Duodenal mucosa (tissue), 2 donors: ENCODE data around the gene USP48.

Source experiments
- H3K27ac ChIP-seq: one replicate; pipeline ENCODE4 v1.7.0; 2013; ENCODE audit warnings: low read depth, low read length
- H3K27me3 ChIP-seq, 2 donors: one replicate each; pipeline ENCODE4 v1.7.0; 2013; ENCODE audit warnings: low read length in 2 of 2, control low read depth in 1 of 2; ENCODE audit not compliant: insufficient read depth in 2 of 2, control insufficient read depth in 1 of 2
- H3K36me3 ChIP-seq, 2 donors: one replicate each; pipeline ENCODE4 v1.7.0; 2013; ENCODE audit warnings: low read length in 2 of 2, control low read depth in 1 of 2; ENCODE audit not compliant: insufficient read depth in 2 of 2, control insufficient read depth in 1 of 2
- H3K4me1 ChIP-seq, 2 donors: one replicate each; pipeline ENCODE4 v1.7.0; 2013; ENCODE audit warnings: low read length in 2 of 2, control low read depth in 1 of 2; ENCODE audit not compliant: insufficient read depth in 2 of 2, control insufficient read depth in 1 of 2
- H3K4me3 ChIP-seq, 2 donors: one replicate each; pipeline ENCODE4 v1.7.0; 2013; ENCODE audit warnings: low read length in 2 of 2, low read depth in 1 of 2
- H3K9ac ChIP-seq, 2 donors: one replicate each; pipeline ENCODE4 v1.7.0; 2013; ENCODE audit warnings: low read length in 2 of 2, low read depth in 1 of 2
- H3K9me3 ChIP-seq, 2 donors: one replicate each; pipeline ENCODE4 v1.7.0; 2013; ENCODE audit warnings: low read length in 2 of 2, control low read depth in 1 of 2; ENCODE audit not compliant: control insufficient read depth in 1 of 2

USP48 gene

GRCh38 chr1:21752186-21752585, 30.8 kb downstream of the USP48 start:
- no peak overlapping the region for H3K27ac ChIP-seq
- H3K9me3 ChIP-seq: no peaks in the 10 kb centered on the region
- H3K9ac ChIP-seq: no peak overlapping the region
- peaks cover 33 to 71% of the 10 kb centered on the region in 2 donors for H3K36me3 ChIP-seq
- H3K4me1 ChIP-seq: no peaks in the 10 kb centered on the region
- no peak overlapping the region for H3K4me3 ChIP-seq
- no peaks in the 10 kb centered on the region for H3K27me3 ChIP-seq

GRCh38 chr1:21751281-21751680, 31.7 kb downstream of the USP48 start:
- Histone ChIP-seq H3K4me1 (no peaks in the 10 kb centered on the region), H3K27ac (no peak overlapping the region), H3K4me3 (no peak overlapping the region), H3K9me3 (no peaks in the 10 kb centered on the region), H3K9ac (no peak overlapping the region), H3K27me3 (no peaks in the 10 kb centered on the region), H3K36me3 (peaks cover 33 to 71% of the 10 kb centered on the region in 2 donors)

GRCh38 chr1:21750841-21751240, 32.1 kb downstream of the USP48 start:
- no peak overlapping the region for H3K4me3 ChIP-seq
- H3K27ac ChIP-seq: no peak overlapping the region
- no peaks in the 10 kb centered on the region for H3K9me3 ChIP-seq
- no peaks in the 10 kb centered on the region for H3K4me1 ChIP-seq
- H3K36me3 ChIP-seq: peaks cover 33 to 73% of the 10 kb centered on the region in 2 donors
- H3K9ac ChIP-seq: no peak overlapping the region
- no peaks in the 10 kb centered on the region for H3K27me3 ChIP-seq

GRCh38 chr1:21749859-21750468, 33.0 kb downstream of the USP48 start:
- H3K4me1 ChIP-seq: no peaks in the 10 kb centered on the region
- H3K27me3 ChIP-seq: no peaks in the 10 kb centered on the region
- no peak overlapping the region for H3K9ac ChIP-seq
- H3K36me3 ChIP-seq: peaks cover 33 to 68% of the 10 kb centered on the region in 2 donors
- no peak overlapping the region for H3K27ac ChIP-seq
- H3K9me3 ChIP-seq: no peaks in the 10 kb centered on the region
- no peak overlapping the region for H3K4me3 ChIP-seq

- peaks cover 24 to 60% of the 10 kb centered on the region in 2 donors for H3K36me3 ChIP-seq
- no peak overlapping the region for H3K4me3 ChIP-seq
- no peaks in the 10 kb centered on the region for H3K9me3 ChIP-seq
- H3K9ac ChIP-seq: no peak overlapping the region
- no peaks in the 10 kb centered on the region for H3K27me3 ChIP-seq
- H3K4me1 ChIP-seq: no peaks in the 10 kb centered on the region
- H3K27ac ChIP-seq: no peak overlapping the region
Observed at GRCh38 chr1:21749109-21749508, 33.8 kb downstream of the USP48 start.

GRCh38 chr1:21743476-21743875, 39.5 kb downstream of the USP48 start:
- Histone ChIP-seq H3K4me1 (no peaks in the 10 kb centered on the region), H3K9ac (no peak overlapping the region), H3K27me3 (no peaks in the 10 kb centered on the region), H3K36me3 (peaks cover 9 to 22% of the 10 kb centered on the region in 2 donors), H3K9me3 (no peaks in the 10 kb centered on the region), H3K27ac (no peak overlapping the region), H3K4me3 (no peak overlapping the region)

GRCh38 chr1:21742578-21742977, 40.4 kb downstream of the USP48 start:
- H3K4me1 ChIP-seq: no peaks in the 10 kb centered on the region
- H3K4me3 ChIP-seq: no peak overlapping the region
- no peaks in the 10 kb centered on the region for H3K27me3 ChIP-seq
- no peak overlapping the region for H3K27ac ChIP-seq
- H3K9me3 ChIP-seq: no peaks in the 10 kb centered on the region
- H3K9ac ChIP-seq: no peak overlapping the region
- peaks cover 9 to 17% of the 10 kb centered on the region in 2 donors for H3K36me3 ChIP-seq

- H3K36me3 ChIP-seq: peaks cover 20 to 22% of the 10 kb centered on the region in 2 donors
- H3K4me1 ChIP-seq: no peaks in the 10 kb centered on the region
- H3K27me3 ChIP-seq: no peaks in the 10 kb centered on the region
- H3K4me3 ChIP-seq: no peak overlapping the region
- no peak overlapping the region for H3K27ac ChIP-seq
- no peak overlapping the region for H3K9ac ChIP-seq
- H3K9me3 ChIP-seq: no peaks in the 10 kb centered on the region
Observed at GRCh38 chr1:21741206-21741605, 41.7 kb downstream of the USP48 start.

GRCh38 chr1:21736876-21737275, 46.1 kb downstream of the USP48 start:
- H3K36me3 ChIP-seq: peaks cover 30 to 50% of the 10 kb centered on the region in 2 donors
- no peak overlapping the region for H3K27ac ChIP-seq
- H3K4me1 ChIP-seq: no peaks in the 10 kb centered on the region
- no peak overlapping the region for H3K4me3 ChIP-seq
- no peak overlapping the region for H3K9ac ChIP-seq
- no peaks in the 10 kb centered on the region for H3K9me3 ChIP-seq
- no peaks in the 10 kb centered on the region for H3K27me3 ChIP-seq

- Histone ChIP-seq H3K4me3 (no peak overlapping the region), H3K27me3 (no peaks in the 10 kb centered on the region), H3K9me3 (no peaks in the 10 kb centered on the region), H3K4me1 (no peaks in the 10 kb centered on the region), H3K36me3 (peaks cover 30 to 56% of the 10 kb centered on the region in 2 donors), H3K27ac (no peak overlapping the region), H3K9ac (no peak overlapping the region)
Observed at GRCh38 chr1:21736011-21736410, 46.9 kb downstream of the USP48 start.
